SK-N-SH (cell line): ENCODE results near the gene ATE1.

Source experiments
- CTCF ChIP-seq: fragments of 200-600 bp; sonication (generic); IDR thresholded peaks from 2 replicates; pipeline ENCODE4 v1.6.1; 2017; ENCODE audit warnings: antibody characterized with exemption, mild to moderate bottlenecking, moderate library complexity
- JUND ChIP-seq: IDR thresholded peaks from 2 replicates; pipeline ENCODE4 v1.4.0; 2012
- POLR2AphosphoS5 ChIP-seq: IDR thresholded peaks from 2 replicates; pipeline ENCODE4 v1.6.1; 2012; ENCODE audit warnings: low read depth, low read length
- RAD21 ChIP-seq: IDR thresholded peaks from 2 replicates; pipeline ENCODE4 v1.6.1; 2012; ENCODE audit warnings: mild to moderate bottlenecking, low read length
- RCOR1 ChIP-seq: fragments of 150-350 bp; IDR thresholded peaks from 2 replicates; pipeline ENCODE4 v1.6.1; 2017; ENCODE audit warnings: antibody characterized with exemption, low read length
- REST ChIP-seq: IDR thresholded peaks from 2 replicates; pipeline ENCODE4 v1.6.1; 2012; ENCODE audit warnings: mild to moderate bottlenecking, low read depth, low read length, moderate library complexity
- TCF12 ChIP-seq: IDR thresholded peaks from 2 replicates; pipeline ENCODE4 v1.4.0; 2012
- TF ChIP-seq, protein P1 (sequence below): IDR thresholded peaks from 2 replicates; pipeline ENCODE4 v1.4.0; 2012; ENCODE audit warnings: low read depth, borderline replicate concordance

DNA sequence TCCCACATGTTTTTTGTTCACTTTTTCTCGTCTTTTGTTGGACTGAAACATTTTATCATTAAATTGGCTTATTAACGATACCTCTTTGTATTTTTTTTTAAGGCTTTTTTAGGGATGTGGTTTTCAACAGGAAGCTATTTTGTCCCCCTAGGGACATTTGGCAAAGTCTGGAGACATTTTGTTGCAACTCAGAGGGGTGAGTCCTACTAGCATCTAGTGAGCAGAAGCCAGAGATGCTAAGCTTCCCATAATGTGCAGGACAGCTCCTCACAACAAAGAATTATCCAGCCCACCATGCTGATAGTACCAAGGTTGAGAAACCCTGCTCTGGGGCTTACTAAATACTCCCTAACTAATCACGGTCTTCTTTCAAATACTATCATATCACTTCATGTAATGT is 63.2 kb downstream of the ATE1 start:
- TF ChIP-seq CTCF: no peak
- no peak for TF ChIP-seq REST
- no peak for TF ChIP-seq JUND
- no peak for TF ChIP-seq TCF12
- TF ChIP-seq POLR2AphosphoS5: no peak
- TF ChIP-seq RAD21: no peak
- TF ChIP-seq, protein P1, sequence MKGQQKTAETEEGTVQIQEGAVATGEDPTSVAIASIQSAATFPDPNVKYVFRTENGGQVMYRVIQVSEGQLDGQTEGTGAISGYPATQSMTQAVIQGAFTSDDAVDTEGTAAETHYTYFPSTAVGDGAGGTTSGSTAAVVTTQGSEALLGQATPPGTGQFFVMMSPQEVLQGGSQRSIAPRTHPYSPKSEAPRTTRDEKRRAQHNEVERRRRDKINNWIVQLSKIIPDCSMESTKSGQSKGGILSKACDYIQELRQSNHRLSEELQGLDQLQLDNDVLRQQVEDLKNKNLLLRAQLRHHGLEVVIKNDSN: no peak
- TF ChIP-seq RCOR1: no peak
